ENCODE measurements around the gene TLCD1.
"Not testable (repeated sequence)": the region's sequence is repeated elsewhere in the genome, so short reads cannot be mapped to it uniquely, and the experiment has no call there.

The TLCD1 gene

DNA sequence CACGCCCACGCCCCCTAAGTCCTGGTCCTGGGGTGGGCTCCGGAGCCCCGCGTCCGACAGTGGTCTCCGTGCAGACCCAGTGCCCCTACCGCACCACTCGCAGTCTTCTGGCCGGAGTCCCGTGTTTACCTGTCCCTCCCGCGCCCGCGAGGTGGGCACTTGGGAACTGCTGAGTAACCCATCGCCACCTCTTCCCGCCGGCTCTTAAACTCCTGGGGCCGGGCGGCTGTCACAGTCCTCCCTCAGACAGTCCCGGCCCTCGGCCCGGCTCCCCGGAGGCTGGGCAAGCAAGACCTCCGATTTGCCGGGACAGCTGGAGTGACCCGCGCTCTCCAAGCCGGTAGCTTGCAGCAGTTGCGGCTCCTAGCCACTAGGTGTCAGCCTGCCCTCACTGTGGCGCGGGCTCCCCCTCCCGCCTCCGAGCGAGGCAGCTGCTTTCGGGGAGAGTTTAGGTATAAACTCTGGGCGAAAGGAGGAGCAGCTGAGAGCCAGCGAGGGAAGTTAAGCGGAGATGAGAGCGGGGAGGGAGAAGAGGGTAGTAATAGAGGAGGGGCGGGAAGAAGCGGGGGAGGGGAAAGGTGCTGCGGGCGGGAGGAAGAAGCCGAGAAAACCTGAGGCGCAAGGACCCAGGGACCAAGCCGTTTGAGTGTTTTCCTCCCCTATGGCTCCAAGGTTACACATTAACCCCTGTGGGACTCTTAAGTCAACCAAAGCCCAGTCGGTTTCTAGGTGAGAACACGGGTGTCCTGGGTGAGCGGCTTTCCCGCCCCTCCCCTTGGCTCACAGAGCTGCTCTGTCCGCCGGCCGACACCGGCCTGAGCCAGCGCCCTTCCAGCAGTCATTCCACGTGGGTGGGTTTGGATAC lies 826 bp upstream of the TLCD1 start:
- DNase-seq = peak; percentile 98

DNA sequence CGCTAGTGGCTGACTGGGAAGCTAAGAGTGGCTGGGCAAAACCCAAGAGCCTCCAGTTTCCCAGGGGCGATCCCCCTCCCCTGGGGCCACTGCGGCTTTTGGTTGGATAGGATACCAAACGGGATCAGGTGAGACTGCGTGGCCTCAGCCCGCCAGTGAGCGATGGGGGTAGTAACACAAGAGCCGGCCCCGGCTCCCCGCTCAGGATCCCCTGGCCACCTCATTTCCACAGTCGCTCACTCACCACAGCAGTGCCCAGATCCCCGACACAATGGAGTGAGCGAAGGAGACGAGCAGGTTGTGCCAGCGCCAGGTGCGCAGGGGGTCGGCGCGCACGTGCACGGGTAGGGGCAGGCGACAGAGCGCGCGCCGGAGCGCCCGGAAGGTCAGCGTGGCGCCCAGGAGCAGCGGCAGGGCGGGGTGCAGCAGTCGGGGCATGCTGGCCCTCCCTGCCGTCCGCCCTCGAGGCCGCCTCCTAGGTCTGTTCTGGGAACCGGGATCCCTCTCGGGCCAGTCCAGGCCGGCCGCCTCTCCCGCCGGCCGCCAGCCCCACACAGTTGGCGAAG lies 290 bp downstream of the TLCD1 start:
- DNase-seq = peak; percentile 96

DNA sequence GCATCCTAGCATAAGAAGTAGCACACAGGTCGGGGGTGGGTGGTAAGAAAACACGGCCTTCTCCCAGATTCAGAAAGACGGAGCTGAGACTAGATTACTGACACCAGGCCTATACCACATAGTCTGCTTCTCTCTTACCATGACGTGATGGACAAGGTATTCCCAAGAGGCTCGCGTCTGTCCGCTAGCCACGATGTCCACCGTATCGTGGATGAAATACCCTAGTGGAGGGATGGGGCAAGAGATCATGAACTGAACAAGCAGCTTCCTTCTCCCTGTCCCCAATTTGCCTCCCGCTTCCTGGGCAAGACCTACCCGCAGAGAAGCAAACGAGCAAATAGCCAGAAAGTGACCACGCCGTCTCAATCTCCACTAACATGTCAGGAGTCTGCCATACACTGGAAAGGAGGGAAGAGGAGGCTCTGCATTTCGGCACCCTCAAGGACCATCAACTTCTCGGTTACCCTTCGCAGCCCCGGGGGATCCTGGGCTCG lies 820 bp downstream of the TLCD1 start:
- no peak for DNase-seq

DNA sequence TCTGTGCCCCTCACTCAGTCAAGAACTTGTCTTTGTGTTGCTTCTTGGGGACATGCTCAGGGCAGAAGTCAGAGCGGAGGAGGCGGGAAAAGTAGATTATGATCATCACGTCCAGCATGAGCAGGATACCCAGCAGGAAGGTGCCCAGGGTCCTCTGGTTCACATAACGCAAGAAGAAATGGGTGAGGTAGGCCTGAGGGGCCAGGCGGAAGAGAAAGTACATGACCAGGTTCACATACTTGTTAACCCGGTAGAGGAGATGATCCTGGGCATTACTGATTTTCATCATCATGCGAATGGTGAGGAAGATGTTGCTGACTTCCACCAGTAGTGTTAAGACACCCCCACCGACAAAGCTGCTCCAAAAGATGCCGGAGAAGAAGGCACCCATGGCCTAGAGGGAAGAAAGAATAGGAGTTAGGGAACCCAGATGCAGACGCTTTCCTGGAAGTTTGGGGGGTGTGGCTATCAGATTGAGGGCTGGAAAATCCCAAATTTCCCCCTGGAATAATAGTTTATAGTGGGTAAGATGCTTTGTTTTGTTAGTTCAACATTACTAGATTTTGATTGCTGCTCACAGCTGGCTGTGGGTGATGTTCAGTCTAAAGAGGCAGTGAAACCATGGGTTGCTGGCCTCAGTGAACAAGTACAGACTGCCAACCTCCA lies 1.4 kb downstream of the TLCD1 start:
- DNase-seq = no peak

DNA sequence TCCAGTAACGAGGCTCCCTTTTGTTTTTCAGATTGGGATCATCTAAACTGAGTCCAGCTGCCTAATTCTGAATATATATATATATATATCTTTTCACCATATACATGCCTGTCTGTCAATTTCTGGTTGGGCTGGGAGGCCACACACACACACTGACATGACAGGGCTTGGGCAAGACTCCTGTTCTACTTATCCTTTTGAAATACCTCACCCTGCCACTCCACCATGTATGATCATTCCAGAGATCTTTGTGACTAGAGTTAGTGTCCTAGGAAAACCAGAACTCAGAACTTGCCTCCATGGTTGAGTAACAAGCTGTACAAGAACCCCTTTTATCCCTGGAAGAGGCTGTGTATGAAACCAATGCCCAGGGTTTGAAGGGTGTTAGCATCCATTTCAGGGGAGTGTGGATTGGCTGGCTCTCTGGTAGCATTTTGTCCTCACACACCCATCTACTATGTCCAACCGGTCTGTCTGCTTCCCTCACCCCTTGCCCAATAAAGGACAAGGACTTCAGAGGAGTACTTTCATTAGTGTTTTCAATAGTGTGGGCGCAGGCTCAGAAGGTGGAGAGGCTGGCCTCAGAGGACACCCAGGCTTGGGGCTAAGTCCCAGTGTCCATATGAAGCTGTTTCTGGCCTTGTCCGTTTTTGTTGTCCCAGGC lies 2.1 kb downstream of the TLCD1 start:
- DNase-seq = not testable (repeated sequence)

DNA sequence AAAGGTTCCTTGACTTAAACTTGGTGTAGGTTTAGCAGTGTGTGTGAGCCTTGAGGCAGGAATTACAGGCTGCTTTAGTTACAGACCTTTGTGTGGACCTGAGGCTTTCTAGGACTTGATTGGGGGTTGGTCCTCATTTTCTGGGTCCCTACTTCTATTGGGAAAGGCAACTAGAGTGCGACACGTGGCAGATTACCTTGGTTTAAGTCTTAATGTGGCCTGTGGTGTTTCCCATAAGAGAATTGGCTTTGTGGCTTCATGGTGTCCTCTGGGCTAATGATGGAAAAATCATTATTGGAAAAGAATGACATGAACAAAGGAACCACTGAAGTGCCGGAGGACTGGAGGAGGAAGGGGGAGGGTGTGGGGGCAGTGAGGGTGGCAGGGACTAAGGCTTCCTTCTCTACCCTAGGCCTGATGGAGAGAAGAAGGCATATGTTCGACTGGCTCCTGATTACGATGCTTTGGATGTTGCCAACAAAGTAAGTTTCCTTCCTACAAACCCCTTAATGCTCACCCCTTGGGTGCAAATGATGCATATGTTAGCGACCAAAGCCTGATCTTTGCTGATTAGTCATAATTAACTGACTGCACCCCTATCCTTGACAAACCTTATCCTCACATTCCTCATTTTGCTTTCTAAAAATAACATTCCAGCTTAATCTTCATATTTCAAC lies 2.7 kb downstream of the TLCD1 start:
- DNase-seq = no peak

DNA sequence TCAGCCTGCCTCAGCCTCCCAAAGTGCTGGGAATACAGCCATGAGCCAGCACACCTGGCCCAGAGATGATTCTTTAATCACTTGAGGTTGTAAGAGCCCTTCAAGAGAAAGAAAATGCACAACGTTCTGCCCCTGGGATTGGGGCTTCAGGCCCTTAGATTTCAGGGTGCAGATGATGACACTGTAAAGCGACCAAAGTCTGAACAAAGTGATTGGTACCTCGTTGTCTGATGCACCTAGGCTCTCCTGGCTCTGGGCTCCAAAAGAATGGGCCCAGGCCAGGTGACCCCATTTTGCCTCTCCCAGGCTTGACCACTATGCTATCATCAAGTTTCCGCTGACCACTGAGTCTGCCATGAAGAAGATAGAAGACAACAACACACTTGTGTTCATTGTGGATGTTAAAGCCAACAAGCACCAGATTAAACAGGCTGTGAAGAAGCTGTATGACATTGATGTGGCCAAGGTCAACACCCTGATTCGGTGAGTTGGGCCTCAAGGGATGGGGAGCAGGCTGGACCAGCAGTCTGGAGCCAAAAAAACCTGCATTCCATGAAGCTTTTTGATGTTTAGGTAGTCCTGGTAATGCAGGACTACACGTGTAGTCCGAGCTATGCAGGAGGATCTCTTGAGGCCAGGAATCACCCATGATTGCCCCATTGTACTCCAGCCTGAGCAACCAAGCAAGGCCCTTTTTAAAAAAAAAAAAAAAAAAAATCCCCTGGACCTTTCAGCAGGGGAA lies 3.4 kb downstream of the TLCD1 start:
- DNase-seq = no peak

DNA sequence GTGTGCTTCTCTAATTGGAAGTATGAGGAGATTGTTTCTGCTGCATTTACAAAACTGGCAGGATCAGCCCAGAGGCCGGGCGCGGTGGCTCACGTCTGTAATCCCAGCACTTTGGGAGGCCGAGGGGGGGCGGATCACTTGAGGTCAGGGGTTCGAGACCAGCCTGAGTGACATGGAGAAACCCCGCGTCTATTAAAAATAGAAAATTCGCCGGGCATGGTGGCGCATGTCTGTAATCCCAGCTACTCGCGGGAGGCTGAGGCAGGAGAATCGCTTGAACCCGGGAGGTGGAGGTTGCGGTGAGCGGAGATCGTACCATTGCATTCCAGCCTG lies 5.1 kb downstream of the TLCD1 start:
- DNase-seq = not testable (repeated sequence)

DNA sequence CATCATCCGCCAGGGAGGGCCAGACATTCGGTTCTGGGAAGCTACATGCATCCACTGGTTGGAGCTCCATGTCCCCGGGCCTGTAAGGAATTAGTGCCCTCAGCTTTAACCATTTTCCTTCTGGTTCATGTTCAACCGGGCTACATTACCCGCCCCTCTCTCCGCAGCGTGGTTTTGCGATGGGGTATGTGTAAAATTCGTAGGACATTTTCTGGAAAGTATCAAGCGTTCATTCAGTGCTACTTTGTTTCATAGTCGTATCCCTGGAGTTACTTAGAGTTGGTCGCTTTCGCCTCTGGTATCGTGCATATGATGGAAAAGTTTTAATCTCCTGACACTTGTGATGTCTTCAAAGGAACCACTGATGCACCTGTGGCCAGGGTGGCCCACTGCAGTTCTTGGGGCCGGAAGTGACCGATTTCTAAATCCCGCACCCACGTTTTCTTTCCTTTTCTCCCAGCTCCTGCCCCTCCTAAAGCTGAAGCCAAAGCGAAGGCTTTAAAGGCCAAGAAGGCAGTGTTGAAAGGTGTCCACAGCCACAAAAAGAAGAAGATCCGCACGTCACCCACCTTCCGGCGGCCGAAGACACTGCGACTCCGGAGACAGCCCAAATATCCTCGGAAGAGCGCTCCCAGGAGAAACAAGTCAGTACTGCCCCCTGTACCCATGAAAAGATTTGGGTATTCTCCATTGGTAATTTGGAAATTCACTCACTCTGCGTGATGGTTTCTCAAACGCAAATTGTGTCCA lies 5.6 kb downstream of the TLCD1 start:
- DNase-seq = no peak

DNA sequence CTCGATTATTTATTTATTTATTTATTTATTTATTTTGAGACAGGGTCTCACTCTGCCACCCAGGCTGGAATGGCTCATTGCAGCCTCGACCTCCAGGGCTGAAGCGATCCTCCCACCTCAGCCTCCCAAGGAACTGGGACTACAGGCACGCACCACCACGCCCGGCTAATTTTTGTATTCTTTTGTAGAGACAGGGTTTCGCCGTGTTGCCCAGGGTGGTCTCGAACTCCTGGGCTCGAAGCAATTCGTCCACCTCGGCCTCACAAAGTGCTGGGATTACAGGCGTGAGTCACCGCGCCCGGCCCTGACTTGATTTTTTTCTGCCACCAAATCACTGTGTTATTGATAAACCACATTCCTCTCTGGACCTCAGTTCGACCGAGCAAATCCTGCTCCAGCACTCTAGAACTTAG lies 7.0 kb downstream of the TLCD1 start:
- no peak for DNase-seq

DNA sequence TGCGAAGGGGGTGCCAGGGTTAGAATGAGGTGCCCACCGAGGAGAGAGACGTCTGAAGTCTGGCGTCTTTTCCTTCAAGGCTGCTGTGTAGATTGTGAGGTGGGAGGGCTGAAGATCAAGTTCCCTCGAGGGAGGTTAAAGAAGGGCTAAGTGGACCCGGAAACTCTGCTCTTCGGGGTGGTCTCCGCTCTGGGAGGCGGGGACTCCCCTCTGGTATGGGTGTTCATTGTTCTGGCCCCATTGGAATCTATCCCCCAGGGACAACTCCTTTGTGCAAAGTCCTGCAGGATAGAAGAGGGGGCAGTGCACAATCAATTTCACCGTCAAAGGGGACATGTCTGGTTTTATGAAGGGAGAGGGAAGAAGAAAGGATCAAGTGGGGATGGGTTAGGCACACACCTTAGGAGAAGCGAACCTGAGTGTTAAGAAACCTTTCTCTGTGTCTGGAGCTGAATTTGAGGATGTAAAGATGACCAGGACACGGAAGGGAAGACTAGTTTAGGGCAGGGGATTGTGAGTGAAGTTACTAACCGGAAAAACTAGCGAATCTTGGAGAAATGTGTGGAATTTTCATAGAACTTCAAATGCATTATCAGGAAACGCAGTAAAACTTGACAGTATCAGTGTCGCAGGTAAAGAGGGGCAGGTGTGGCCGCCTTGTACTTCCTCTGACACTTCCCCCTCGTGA lies 7.6 kb downstream of the TLCD1 start:
- no peak for DNase-seq

DNA sequence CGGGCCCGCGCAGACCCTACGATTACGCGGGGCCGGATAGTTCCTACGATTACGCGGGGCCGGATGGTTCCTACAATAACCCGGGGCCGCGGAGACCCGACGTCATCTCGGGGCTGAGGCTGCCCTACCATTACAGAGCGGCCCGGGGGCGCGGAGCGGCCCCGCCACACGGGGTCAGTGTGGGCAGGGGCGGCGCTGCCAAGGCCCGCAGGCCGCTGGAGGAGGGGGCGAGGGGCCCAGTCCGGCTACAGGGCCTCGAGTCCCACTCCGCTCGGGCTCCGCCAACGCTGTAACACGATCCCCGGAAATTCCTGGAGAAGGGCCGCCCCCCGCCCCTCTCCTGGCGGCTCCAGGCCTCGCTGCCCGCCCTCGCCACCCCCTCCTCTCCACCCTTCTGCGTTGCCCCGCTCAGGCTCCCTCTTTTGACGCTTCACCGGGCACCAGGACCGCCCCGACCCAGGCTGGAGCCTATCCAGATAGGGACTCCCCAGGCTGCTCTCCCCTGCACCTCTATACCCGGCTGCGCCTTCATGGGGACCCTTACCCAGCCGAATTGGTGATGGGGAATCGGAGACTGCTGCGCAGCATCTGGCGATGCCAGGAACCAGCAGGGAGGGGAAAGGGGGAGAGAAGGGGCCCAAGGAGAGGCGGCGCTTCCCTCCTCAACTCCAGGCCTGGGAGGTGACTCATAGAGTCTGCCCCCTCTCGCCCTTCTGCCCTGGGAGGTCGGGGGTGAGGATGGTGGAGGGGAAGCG lies 8.3 kb downstream of the TLCD1 start, which contains the start of gene RAB34:
Gene RAB34 (minus strand): TSS at position 291 of the 755 bp plus-strand sequence. CDS start 602 bp downstream, outside the sequence.
- DNase-seq = peak; percentile 95

DNA sequence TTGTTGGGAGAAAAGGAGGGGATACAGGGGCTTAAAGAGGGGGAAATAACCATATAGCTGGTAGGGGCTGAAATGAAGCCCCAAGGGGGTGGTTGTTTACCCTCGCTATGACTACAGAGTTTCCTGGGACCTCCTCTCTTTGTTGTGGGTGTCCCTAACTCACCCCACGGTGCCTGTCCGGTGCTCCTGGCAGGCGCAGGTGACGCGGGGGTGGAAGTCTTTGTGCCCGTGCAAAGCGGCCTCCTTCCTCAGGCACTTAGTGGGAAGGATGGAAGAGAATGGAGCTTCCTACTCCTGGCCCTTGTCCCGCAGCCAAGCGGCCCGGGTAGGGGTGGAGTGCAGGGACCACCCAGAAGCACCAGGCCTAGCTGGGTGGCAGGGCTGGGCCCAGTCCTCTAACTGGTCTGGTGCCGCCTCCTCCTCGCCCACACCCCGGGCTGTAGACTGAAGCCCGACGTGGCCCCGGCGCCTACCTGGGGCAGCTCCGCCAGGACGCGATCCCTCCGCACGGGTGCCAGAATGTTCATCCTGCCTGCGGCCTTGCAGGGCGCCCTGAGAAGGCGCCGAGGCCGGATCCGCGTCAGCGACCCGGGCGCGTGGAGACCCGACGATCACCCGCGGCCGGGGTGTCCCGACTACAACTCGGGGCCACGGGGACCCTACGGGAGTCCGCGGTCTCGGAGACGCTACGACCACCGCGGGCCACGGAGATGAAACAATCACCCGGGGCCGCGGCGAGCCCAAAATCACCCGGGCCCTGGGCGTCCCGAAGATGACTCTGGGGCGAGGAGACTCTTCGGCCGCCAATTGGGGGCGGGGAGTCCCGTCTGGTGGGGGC lies 9.1 kb downstream of the TLCD1 start:
- DNase-seq = peak; percentile 41

DNA sequence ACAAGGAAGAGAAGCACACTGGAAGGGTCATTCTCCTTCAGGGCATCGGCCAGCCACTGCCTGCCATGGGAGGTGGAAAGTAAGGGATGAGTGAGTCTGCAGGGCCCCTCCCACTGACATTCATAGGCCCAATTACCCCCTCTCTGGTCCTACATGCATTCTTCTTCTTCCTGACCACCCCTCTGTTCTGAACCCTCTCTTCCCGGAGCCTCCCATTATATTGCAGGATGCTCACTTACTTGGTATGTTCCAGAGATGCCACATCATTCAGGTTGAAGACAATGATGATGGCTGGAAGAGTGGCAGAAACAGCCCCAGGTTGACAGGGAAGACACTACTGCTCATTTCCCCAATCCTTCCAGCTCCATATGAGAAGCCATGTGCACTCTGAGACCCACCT lies 10.8 kb downstream of the TLCD1 start:
- DNase-seq = no peak

DNA sequence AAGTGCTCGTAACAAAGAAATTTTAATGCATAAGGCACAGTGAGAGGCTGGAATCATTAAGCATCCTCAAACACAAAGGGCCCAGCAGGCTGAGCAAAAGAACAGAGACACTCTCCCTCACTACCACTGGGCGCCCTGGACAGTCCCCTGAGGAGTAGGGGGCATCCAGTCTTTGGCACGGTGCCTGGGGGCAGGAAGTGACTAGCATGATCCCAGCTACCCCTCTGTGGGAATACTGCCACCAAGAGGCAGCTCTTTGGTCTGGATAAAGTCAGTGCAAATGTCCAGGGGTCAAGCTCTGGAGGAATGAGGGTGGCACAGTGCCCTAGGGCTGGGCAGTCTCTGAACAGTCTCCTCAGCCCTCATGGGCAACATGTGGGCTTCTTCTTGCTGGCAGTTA lies 11.8 kb downstream of the TLCD1 start:
- DNase-seq = no peak

DNA sequence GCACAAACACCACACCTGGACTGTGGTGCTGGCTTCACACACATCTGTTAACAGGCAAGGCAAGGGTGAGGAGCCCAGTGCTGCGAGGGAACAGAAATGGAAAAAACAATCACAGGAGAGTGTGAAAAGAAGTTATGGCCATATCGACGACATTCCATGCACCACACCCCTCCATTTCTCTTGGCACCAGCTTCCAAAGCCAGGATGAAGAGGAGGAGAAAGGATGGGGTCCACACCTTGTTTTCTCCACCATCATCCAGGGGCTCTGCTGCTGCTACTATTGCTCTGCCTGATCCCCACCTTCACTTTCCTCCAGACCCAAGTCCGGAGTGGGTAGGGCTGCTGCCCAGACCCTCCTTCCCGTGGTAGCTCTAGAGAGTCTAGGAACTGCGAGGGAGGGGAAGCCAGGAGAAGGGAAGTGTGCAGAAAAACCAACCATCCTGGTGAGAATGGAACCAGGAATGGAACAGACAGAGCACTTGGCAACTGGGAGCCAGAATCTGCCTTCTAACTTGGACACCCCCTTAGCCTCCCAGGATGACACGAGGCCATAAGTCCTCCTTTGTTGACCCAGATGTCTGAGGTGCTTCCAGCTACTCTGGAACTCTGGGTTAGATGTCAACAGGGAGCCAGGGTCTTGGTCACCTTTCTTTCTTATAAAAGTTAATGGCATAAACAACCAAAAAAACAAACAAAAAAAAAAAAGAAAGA lies 13.2 kb downstream of the TLCD1 start:
- no peak for DNase-seq

DNA sequence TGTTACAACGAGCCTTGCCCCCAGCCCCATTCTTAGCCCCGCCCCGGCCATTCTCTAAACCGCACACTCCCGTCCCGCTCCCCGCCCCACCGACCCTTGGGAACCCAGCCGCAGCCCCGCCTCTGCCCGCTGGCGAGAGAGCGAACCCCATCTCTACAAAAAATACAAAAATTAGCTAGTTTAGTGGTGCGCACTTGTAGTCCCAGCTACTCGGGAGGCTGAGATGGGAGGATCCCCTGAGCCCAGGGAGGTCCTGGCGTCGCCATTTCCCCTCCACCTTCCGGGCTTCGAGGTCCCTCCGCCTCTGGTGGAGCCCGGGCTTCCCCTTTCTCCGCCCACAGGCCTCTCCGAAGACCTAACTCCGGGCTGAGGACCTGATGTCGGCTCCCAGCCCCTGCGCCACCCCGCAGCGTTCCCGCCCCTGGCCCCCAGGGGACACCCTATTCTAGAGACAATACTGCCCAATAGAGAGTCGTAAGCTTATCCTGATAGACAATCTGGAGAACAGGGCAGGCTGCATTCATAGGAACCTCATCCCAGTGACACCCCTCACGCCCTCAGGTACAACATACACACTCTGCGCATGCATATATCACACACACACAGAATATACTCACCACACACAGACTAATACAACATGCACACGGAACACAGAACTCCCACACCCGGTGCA lies 13.9 kb downstream of the TLCD1 start:
- DNase-seq = no peak

DNA sequence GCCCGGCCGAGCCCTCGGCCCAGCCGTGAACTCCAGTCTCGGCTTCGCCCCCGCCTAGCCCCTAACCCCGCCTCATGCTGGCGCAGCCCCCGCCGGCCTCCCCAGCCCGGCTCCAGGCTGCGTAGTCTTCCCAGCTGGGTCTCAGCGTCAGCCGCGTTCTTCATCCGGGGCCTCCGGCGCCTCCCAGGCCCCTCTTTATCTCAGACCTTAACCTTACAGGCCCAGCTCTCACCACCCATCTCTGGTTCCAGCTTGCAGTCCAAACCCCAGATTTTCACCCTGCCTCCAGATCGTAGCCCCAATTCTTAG lies 14.4 kb downstream of the TLCD1 start, which contains the start of gene PROCA1:
Gene PROCA1 (minus strand): TSS at position 166 of the 309 bp plus-strand sequence. CDS start 228 bp downstream, outside the sequence.
- no peak for DNase-seq

Data from NCI-H510A (cell line).